ENCODE data around the gene GOLGA6L9.
"Not testable (repeated sequence)": the region's sequence is repeated elsewhere in the genome, so short reads cannot be mapped to it uniquely, and the experiment has no call there.

Gene GOLGA6L9

DNA sequence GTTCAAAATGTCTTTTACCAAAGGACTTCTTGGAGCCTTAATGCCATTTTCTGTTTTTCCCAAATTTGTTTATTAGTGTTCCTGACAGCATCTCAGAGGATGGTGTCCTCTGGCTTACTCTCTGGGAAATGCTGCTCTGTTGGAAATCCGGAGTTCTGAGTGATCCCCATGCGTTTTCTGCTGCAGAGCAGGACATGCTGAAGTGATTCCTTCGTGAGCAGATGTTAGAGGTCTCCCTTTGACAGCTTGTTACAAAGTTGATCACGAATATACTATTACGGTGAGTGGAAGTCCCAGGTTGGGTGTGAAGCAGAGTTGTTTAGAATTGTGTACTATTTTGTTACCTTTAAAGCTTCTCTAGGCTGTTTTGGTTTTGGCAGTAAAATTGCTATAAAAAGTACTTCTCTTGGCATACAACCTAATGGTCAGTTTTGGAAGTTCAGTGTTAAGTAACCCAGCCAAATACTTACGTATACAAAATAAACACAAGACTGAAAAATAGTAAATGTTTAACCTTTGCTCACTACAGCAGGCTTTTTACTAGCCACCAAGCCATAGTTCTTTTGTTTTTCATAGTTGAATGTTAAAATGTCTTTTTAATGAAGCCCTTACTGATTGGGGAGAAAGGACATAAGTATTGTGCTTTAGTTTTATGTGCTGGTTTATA, 15.0 kb upstream of the GOLGA6L9 start:
- not testable (repeated sequence) for DNase-seq; H3K9me3 Mint-ChIP-seq; H3K27me3 Mint-ChIP-seq; H3K4me3 Mint-ChIP-seq; H3K4me1 Mint-ChIP-seq (ENCODE audit: low read depth); H3K27ac Mint-ChIP-seq
- peaks cover 10% of the 10 kb centered on the region for H3K36me3 Mint-ChIP-seq (ENCODE audit: low read depth)

DNA sequence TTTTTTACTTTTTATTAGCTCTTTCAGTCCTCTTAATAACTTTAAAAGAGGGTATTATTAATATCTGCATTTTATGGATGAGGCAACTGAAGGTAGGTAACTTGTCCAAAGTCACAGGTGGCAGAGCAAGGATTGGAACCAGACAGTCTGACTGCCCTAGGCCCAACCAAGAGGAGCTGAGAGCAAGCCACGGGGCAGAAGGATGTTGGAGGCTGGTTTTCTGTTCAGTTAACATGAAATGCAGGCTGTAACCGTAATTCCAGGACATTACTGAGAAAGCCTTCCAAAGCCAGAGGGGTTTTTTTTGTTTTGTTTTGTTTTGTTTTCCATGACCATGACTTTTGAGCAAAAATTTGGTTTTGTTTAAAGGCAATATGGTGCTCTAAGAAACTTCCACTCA, 9.1 kb upstream of the GOLGA6L9 start:
- DNase-seq; H3K9me3 Mint-ChIP-seq; H3K4me3 Mint-ChIP-seq; H3K36me3 Mint-ChIP-seq (ENCODE audit: low read depth); H3K27me3 Mint-ChIP-seq; H3K4me1 Mint-ChIP-seq (ENCODE audit: low read depth): not testable (repeated sequence)
- H3K27ac Mint-ChIP-seq, result peak overlapping the region; percentile 91

DNA sequence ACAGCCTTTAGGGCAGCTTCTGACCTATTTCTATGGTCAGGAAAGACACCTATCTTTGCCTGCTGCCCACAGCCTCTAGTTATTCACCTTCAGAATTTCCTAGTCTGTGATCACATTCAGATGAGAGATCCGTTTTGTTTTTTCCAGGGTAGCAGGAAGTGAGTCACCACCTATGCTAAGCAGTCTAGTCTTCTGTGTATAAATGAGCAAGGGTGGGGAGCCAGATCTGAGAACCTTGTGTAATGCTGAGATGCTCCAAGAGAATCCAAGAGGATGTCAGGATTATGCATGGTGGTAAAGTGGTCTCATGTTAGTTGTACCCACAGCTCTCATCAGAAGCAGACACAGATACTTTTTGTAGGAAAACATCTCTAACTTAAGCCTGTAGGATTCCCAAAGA, 8.7 kb upstream of the GOLGA6L9 start:
- not testable (repeated sequence) for DNase-seq; H3K4me1 Mint-ChIP-seq (ENCODE audit: low read depth); H3K9me3 Mint-ChIP-seq; H3K27ac Mint-ChIP-seq; H3K36me3 Mint-ChIP-seq (ENCODE audit: low read depth); H3K4me3 Mint-ChIP-seq; H3K27me3 Mint-ChIP-seq

DNA sequence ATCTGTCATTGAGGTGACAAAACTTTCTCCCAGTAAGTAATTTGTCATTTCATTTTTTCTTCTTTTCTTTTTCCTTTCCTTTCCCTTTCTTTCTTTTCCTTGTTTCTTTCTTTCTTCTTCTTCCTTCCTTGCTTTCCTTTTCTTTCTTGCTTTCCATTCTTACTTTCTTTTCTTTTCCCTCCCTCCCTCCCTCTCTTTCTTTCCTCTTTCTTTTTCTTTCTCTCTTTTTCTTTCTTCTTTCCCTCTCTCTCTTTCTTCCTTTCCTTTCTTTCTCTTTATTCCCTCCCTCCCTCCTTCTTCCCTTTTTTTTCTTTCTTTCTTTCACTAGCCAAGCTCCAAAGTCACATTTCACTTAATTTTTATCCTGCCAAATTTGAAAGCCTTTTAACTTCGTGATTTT, 2.5 kb upstream of the GOLGA6L9 start:
- H3K9me3 Mint-ChIP-seq; DNase-seq; H3K27ac Mint-ChIP-seq; H3K4me1 Mint-ChIP-seq (ENCODE audit: low read depth); H3K36me3 Mint-ChIP-seq (ENCODE audit: low read depth); H3K4me3 Mint-ChIP-seq; H3K27me3 Mint-ChIP-seq: not testable (repeated sequence)

DNA sequence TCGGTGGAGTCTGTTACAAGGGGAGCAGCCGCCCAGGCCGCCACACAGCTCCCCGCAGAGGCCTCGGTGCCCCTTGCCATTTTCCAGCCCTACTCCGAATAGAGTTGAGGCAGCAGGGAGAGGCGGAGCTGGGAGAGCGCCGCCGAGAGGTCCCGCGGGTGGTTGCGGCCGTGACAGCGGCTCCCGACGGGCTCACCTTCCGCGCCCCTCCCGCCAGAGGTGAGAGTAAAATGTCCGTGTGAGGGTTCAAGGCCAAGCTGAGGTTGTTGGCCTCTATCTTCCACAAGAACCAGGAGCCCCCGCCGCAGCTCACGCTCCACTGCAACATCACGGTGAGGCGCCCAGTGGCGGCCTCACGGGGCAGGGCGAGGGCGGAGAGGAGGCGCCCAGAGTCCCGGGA, 15.8 kb downstream of the GOLGA6L9 start:
- not testable (repeated sequence) for H3K27me3 Mint-ChIP-seq; H3K9me3 Mint-ChIP-seq; H3K36me3 Mint-ChIP-seq (ENCODE audit: low read depth); H3K4me3 Mint-ChIP-seq; H3K4me1 Mint-ChIP-seq (ENCODE audit: low read depth); H3K27ac Mint-ChIP-seq
- DNase-seq, result peak; percentile 60

DNA sequence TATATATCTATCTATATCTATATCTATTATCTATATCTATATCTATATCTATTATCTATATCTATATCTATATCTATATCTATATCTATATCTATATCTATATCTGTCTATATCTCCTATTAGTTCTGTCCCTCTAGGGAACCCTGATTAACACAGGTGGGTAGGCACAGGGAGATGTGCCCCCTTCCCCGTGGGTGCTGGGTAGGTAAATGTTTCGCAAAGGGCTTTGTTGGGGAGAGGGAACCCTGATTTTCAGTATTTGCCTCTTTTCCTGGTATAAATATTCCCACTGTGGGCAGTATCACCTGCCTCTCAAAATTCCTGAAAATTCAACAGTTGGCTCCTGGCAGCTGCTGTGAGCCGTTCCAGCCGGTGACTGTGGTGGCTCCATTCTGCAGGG, 27.7 kb downstream of the GOLGA6L9 start:
- not testable (repeated sequence) for H3K4me3 Mint-ChIP-seq; H3K36me3 Mint-ChIP-seq (ENCODE audit: low read depth); DNase-seq; H3K9me3 Mint-ChIP-seq; H3K4me1 Mint-ChIP-seq (ENCODE audit: low read depth); H3K27ac Mint-ChIP-seq; H3K27me3 Mint-ChIP-seq

DNA sequence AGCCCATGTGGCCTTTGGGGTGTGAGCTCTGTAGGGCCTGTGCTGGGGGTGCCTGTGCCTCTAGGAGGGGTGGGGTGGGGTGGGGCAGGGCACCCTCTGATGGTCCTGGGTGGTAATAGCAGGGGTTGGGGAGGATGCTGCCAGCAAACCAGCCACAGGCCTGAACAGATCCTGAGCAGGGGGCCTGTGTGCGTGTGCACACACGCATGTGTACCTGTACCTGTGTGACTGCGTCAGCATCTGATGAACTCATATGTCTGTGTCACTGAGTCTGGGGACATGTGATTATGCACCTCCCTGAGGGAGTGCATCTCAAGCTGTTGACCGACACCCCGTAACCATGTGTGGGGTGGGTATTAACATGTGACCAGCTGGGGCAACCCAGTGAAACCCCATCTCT, 36.0 kb downstream of the GOLGA6L9 start:
- not testable (repeated sequence) for H3K36me3 Mint-ChIP-seq (ENCODE audit: low read depth); H3K4me3 Mint-ChIP-seq; H3K27ac Mint-ChIP-seq; DNase-seq; H3K9me3 Mint-ChIP-seq; H3K27me3 Mint-ChIP-seq; H3K4me1 Mint-ChIP-seq (ENCODE audit: low read depth)

DNA sequence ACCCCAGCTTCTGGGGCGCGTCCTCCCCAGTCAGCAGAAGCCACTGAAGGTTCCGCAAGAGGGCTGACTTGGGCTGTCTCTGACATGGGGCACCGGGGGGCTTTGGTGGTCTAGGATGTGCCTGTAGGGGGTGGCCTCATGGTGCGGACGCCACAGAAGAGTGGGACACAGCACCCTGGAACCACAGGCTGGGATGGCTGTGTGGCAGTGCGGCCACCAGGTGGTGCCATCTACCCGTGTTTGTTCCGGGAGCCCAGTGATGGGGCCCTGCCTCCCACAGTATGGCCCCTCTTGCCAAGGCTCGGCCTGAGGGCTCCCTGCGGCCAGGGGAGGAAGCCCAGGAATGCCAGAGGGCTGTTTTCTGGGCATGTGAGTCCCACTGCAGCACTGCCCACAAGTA, 38.6 kb downstream of the GOLGA6L9 start:
- H3K27me3 Mint-ChIP-seq; H3K4me1 Mint-ChIP-seq (ENCODE audit: low read depth); H3K4me3 Mint-ChIP-seq; H3K27ac Mint-ChIP-seq; H3K9me3 Mint-ChIP-seq; H3K36me3 Mint-ChIP-seq (ENCODE audit: low read depth): not testable (repeated sequence)
- peak; percentile 59 for DNase-seq

DNA sequence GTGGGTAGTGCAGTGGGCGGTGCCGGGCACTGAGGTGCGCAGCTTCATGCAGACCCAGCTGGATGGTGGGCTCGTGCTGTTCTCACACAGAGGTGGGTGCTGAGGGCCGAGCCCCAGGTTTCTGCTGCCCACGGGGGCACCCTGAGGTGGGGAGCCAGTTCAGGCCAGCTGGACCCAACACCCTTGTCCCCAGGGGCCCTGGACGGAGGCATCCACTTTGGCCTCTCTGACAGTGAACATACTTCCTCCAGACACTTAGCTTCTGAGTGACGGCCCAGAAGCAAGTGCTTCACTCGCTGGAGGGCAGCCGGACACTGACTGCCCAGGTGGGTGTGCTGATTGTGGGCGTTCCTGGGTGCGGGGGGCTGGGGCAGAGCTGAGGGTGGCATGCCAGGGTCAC, 39.8 kb downstream of the GOLGA6L9 start:
- H3K9me3 Mint-ChIP-seq; DNase-seq; H3K4me3 Mint-ChIP-seq; H3K27me3 Mint-ChIP-seq; H3K4me1 Mint-ChIP-seq (ENCODE audit: low read depth); H3K27ac Mint-ChIP-seq; H3K36me3 Mint-ChIP-seq (ENCODE audit: low read depth): not testable (repeated sequence)

DNA sequence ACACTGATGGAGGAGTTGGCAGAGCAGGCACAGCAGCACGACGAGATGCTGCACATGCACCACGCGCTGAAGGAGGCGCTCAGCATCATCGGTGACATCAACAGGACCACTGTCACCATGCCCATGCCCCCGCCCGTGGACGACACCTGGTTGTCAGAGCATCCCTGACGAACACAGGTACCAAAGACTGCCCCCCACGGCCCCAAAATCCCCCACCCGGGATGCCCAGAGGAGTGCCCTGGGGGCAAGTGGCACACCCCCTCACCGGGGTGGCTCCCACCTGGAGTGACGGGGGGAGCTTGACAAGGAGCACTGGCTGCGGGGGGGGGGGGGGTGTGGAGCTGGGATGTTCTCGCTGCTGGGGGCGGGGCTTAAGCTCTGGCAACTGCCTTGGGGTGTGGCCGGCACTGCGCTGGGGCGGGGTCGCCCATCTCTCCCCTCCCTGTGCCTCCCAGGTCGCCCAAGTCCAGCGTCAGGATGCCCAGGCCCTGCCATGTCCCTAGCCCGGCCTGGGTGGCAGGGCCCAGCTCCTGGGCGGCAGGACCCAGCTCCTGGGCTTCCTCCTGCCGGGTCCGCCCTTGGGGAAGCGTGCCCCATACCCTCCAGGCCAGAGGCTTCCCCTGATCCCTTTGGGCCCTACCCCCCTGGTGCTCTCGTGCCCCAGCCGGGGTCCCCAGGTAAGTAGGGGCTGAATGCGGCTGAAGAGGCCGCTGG, 42.8 kb downstream of the GOLGA6L9 start:
- not testable (repeated sequence) for DNase-seq

DNA sequence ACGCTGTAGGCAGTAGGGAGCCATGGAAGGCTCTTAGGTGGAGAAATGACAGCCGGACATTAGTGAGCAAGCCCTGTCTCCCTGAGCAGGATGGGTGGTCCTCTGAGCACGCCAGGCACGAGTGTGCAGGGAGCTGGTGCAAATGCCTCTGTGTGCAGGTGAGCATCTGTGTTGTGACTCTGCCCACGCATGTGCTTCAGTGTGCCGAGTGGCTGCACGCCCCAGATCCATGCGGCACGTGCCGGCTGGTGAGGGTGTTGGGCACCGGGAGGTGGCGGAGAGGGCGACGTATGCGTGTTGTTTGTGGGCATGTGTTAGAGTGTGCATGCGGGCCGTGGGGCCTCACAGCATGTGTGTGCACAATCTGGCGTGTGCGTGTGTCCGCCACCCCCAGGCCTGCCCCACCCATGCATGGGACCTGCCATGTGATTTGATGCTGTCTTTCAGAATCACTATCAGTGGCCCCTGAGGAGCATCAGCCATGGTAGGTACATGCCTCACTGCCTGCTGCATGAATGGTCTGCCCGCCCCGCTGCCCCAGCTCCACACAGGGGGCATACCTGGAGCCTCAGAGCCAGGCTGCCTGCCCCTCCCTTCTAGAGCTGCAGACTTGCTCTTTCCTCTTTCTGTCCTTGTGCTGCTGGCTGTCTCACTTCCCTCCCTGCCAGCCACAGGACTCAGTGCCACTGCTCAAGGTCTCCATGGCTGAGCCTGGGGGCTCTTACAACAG, 45.1 kb downstream of the GOLGA6L9 start:
- H3K27me3 Mint-ChIP-seq; DNase-seq; H3K4me3 Mint-ChIP-seq; H3K9me3 Mint-ChIP-seq; H3K4me1 Mint-ChIP-seq (ENCODE audit: low read depth); H3K36me3 Mint-ChIP-seq (ENCODE audit: low read depth); H3K27ac Mint-ChIP-seq: not testable (repeated sequence)

More for the DNA sequence above, 42.8 kb downstream of the GOLGA6L9 start:
- H3K27me3 Mint-ChIP-seq; H3K36me3 Mint-ChIP-seq (ENCODE audit: low read depth); H3K4me1 Mint-ChIP-seq (ENCODE audit: low read depth); H3K27ac Mint-ChIP-seq; H3K4me3 Mint-ChIP-seq; H3K9me3 Mint-ChIP-seq: not testable (repeated sequence)

DNA sequence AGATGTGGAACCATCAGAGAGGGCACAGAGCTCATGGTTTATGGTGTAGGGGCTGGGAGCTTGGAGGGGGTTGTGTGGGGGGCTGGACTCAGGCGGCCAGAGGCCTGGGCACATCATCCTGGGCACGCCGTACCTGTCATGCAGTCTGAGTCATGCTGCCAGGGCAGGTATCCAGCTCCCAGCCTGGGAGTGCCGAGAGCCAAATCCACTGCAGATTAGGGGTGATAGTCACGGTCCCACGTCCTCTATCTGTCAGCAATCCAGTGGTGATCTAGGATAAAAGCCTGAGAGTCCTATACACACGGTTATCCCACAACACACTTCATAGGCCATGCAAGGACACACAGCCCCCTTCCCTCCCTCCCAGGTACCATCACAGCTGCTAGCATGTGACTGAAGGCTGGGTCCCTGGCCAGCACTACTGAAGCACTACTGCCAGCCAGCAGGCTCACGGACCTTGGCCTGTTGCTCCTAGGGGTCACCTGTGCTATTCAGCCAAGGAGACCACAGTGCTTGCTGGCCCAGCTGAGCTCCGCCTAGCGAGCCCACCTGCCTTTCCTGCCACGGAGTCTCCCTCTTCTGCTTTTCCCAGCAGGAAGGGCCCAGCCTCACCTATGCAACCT, 45.8 kb downstream of the GOLGA6L9 start:
- not testable (repeated sequence) for H3K4me1 Mint-ChIP-seq (ENCODE audit: low read depth); H3K27ac Mint-ChIP-seq; H3K9me3 Mint-ChIP-seq; DNase-seq; H3K4me3 Mint-ChIP-seq; H3K27me3 Mint-ChIP-seq; H3K36me3 Mint-ChIP-seq (ENCODE audit: low read depth)

DNA sequence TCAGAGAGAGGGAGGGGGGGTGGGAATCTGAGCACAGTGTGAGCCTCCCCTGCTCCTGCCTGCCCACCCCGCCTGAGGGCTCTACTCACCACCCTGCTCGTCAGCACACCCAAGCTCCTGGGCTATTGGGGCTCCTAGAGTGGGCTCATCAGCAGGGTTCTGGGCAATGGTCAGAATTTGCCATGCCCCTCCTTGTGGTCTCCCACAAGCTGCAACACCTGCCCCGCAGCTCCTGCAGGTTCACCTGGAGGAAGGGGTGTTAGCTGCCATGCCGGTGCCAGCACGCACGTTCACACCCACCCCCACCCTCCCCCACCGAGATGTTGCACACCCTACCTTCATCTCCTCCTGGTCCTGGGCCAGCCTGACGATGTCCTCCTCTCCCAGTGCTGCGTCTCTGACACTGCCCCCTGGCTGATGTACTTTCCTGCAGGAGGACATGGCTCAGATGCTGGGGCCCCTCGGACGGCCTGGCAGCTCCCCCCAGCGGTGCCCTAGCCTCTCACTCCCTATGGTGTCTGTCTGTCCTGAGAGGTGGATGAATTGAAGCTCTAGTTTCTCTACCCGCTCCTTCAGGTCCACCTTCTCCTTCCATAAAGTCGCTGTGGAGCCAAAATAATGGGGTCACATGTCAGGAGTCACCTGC, 47.2 kb downstream of the GOLGA6L9 start:
- H3K27ac Mint-ChIP-seq; H3K4me3 Mint-ChIP-seq; H3K36me3 Mint-ChIP-seq (ENCODE audit: low read depth); H3K9me3 Mint-ChIP-seq; DNase-seq; H3K27me3 Mint-ChIP-seq; H3K4me1 Mint-ChIP-seq (ENCODE audit: low read depth): not testable (repeated sequence)

DNA sequence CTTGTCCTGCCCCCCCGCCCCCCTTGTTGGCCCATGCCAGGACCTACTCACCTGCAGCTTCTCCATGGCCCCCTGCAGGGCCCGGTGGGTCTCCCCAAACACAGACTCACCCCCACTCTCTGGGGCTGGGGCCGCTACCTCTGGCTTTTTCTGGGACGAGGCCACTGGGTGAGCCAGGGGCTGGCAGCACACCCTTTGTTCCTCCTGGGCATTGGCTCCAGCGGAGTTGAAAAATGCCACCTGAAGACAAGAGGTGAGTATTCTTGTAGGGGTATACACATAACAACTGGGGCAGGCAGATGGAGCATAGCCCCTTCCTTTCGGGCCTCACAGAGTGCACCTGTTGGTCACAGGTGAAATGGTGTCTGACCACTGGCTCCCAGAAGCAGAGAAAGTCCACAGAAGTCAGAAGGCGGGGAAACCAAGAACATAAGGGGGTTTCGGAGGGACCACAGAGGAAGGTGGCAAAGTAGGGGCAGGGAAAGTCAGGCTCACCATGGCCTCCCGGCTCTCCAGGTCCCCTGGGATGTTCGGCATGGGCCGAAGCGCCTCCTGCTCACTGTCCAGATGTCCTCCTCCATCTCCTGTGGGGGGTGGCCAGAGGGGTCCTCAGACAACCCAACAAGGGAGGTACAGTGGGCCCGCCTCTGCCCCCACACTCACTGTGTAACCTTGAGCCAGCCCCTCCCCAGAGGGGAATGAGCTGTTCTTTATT, 47.9 kb downstream of the GOLGA6L9 start:
- not testable (repeated sequence) for H3K27me3 Mint-ChIP-seq

More for the DNA sequence above, 47.9 kb downstream of the GOLGA6L9 start:
- H3K4me1 Mint-ChIP-seq (ENCODE audit: low read depth); H3K27ac Mint-ChIP-seq; H3K36me3 Mint-ChIP-seq (ENCODE audit: low read depth); DNase-seq; H3K9me3 Mint-ChIP-seq; H3K4me3 Mint-ChIP-seq: not testable (repeated sequence)

Data from activated T-cell treated with anti-CD3 and anti-CD28 coated beads, Interleukin-2, amount 50 U/mL, for 24 hours (primary cell).